DMS53 treated with DMSO at 0.1 percent for 48 hours (cell line): ENCODE measurements around the gene DMBX1.

Source experiments
- DNase-seq: peaks from one replicate; lab custom pipeline; 2025; ENCODE audit not compliant: unreplicated experiment; lab: John Stamatoyannopoulos, UW

The DMBX1 gene

GRCh38 chr1:46489638-46490405, at the start of gene DMBX1:
DMBX1 (plus strand) TSS chr1:46489836; CDS start chr1:46507011, 17,175 bp downstream.
- DNase-seq, result peak; percentile 60

GRCh38 chr1:46440478-46440877, 49.2 kb upstream of the DMBX1 start:
- no peak for DNase-seq

GRCh38 chr1:46442317-46443161, 47.1 kb upstream of the DMBX1 start:
- peak; percentile 94 for DNase-seq

- DNase-seq, result peak; percentile 25
Measured at GRCh38 chr1:46444466-46444865, 45.2 kb upstream of the DMBX1 start.

GRCh38 chr1:46445773-46446256, 43.8 kb upstream of the DMBX1 start:
- DNase-seq, result no peak

- DNase-seq, result peak; percentile 95
Measured at GRCh38 chr1:46446646-46447498, 42.8 kb upstream of the DMBX1 start.

GRCh38 chr1:46447499-46448108, 42.0 kb upstream of the DMBX1 start:
- no peak for DNase-seq

- no peak for DNase-seq
Measured at GRCh38 chr1:46448109-46448911, 41.3 kb upstream of the DMBX1 start.

GRCh38 chr1:46449223-46450159, 40.1 kb upstream of the DMBX1 start:
- DNase-seq, result no peak

- DNase-seq, result no peak
Measured at GRCh38 chr1:46450160-46450517, 39.5 kb upstream of the DMBX1 start.

- peak; percentile 71 for DNase-seq
Measured at GRCh38 chr1:46451948-46452930, 37.4 kb upstream of the DMBX1 start.

GRCh38 chr1:46452931-46453325, 36.7 kb upstream of the DMBX1 start:
- DNase-seq, result no peak

GRCh38 chr1:46453449-46453848, 36.2 kb upstream of the DMBX1 start:
- no peak for DNase-seq

GRCh38 chr1:46455951-46456350, 33.7 kb upstream of the DMBX1 start:
- DNase-seq, result no peak

GRCh38 chr1:46456411-46456963, 33.1 kb upstream of the DMBX1 start:
- no peak for DNase-seq

- DNase-seq, result no peak
Measured at GRCh38 chr1:46457178-46457577, 32.5 kb upstream of the DMBX1 start.

- DNase-seq, result no peak
Measured at GRCh38 chr1:46458190-46458589, 31.4 kb upstream of the DMBX1 start.
